ENCODE data around the gene GABBR1. TPM values are rescaled to one million over a fixed set of nuclear protein-coding genes. Genes with fewer than 3 reads are reported as not detected.
"Not testable (repeated sequence)": the region's sequence is repeated elsewhere in the genome, so short reads cannot be mapped to it uniquely, and the experiment has no call there.

The GABBR1 gene
- total RNA-seq, 1 experiment from 2014 or later, result 11.9 TPM

DNA sequence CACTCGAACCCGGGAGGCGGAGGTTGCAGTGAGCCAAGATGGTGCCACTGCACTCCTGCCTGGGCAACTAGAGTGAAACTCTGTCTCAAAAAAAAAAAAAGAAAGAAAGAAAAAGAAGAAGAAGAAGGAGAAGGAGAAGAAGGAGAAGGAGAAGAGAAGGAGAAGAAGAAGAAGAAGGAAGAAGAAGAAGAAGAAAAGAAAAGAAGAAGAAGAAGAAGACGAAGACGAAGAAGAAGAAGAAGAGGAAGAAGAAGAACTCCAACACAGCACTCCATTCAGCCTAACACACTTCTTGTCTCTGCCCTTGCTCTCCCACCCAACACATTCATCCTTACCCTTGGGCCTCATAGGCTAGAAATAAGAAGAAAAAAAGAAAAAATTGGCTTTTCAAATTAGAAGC, 41.0 kb upstream of the GABBR1 start:
- DNase-seq (ENCODE audit: low read depth, low spot score) (no peak), ATAC-seq (no peak)
- no peaks in the 10 kb centered on the region for H3K36me3 ChIP-seq (ENCODE audit: control insufficient read depth, insufficient read depth, low read length)
- TF ChIP-seq, protein P1, sequence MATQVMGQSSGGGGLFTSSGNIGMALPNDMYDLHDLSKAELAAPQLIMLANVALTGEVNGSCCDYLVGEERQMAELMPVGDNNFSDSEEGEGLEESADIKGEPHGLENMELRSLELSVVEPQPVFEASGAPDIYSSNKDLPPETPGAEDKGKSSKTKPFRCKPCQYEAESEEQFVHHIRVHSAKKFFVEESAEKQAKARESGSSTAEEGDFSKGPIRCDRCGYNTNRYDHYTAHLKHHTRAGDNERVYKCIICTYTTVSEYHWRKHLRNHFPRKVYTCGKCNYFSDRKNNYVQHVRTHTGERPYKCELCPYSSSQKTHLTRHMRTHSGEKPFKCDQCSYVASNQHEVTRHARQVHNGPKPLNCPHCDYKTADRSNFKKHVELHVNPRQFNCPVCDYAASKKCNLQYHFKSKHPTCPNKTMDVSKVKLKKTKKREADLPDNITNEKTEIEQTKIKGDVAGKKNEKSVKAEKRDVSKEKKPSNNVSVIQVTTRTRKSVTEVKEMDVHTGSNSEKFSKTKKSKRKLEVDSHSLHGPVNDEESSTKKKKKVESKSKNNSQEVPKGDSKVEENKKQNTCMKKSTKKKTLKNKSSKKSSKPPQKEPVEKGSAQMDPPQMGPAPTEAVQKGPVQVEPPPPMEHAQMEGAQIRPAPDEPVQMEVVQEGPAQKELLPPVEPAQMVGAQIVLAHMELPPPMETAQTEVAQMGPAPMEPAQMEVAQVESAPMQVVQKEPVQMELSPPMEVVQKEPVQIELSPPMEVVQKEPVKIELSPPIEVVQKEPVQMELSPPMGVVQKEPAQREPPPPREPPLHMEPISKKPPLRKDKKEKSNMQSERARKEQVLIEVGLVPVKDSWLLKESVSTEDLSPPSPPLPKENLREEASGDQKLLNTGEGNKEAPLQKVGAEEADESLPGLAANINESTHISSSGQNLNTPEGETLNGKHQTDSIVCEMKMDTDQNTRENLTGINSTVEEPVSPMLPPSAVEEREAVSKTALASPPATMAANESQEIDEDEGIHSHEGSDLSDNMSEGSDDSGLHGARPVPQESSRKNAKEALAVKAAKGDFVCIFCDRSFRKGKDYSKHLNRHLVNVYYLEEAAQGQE (IDR thresholded peaks at IDR 0.05; ENCODE audit: insufficient read depth in 1 of 2, low read depth in 2 of 2, low read length in 1 of 2), result no peak
- no peak for TF ChIP-seq TCF7L2 (IDR thresholded peaks at IDR 0.05; ENCODE audit: low read depth, low read length)
- ChIA-PET CTCF (no interaction called here), POLR2A (no interaction called here)
- H3K4me3 ChIP-seq (ENCODE audit: low read depth in 2 of 2, low read length in 2 of 2), result no peak overlapping the region
- BruUV-seq (replicated peaks), result no TSS peak
- H3K9me3 ChIP-seq (ENCODE audit: control insufficient read depth, insufficient read depth, low read depth, low read length), result no peaks in the 10 kb centered on the region
- in situ Hi-C loops (cut with HindIII; ENCODE audit: low pct_unique_long_range_greater_than_20kb, low sequenced_read_pairs), result no loop called here
- intact Hi-C loops (cut with micrococcal nuclease; ENCODE audit: unreplicated experiment), result no loop called here
- H3K27ac ChIP-seq (ENCODE audit: low read length), result no peak overlapping the region
- peaks cover 7% of the 10 kb centered on the region; the same call in 1 of the 2 replicates for H3K27me3 ChIP-seq (ENCODE audit: control insufficient read depth, insufficient read depth, low read length)
- no peaks in the 10 kb centered on the region; the same call in 1 of the 2 replicates for H3K4me1 ChIP-seq (ENCODE audit: control insufficient read depth, insufficient read depth, low read length)

DNA sequence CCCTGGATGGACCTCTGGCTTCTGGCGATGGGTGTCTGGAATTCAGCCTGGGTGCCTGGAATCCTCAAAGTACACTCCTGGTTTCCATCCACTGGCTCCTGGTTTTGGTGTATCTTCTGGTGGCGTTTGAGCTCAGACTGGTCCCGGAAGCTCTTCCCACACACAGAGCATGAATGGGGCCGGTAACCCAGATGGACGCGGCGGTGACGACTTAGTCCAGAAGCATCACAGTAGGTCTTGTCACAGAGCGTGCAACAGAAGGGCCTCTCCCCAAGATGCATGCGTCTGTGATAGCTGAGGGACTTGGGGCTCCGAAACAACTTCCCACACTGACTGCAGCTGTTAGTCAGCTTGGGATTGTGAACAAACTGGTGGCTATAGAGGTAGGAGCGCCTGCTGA, 40.2 kb upstream of the GABBR1 start:
- Histone ChIP-seq H3K27me3 (ENCODE audit: control insufficient read depth, insufficient read depth, low read length) (peaks cover 11% of the 10 kb centered on the region), H3K4me1 (ENCODE audit: control insufficient read depth, insufficient read depth, low read length) (no peaks in the 10 kb centered on the region; the same call in 1 of the 2 replicates), H3K4me3 (ENCODE audit: low read depth in 2 of 2, low read length in 2 of 2) (no peak overlapping the region), H3K36me3 (ENCODE audit: control insufficient read depth, insufficient read depth, low read length) (no peaks in the 10 kb centered on the region), H3K27ac (ENCODE audit: low read length) (no peak overlapping the region), H3K9me3 (ENCODE audit: control insufficient read depth, insufficient read depth, low read depth, low read length) (no peaks in the 10 kb centered on the region)
- TF ChIP-seq TCF7L2 (IDR thresholded peaks at IDR 0.05; ENCODE audit: low read depth, low read length) (no peak), SIN3A (IDR thresholded peaks at IDR 0.05; ENCODE audit: borderline replicate concordance, insufficient read depth, low read depth, low read length) (no peak), POLR2AphosphoS5 (IDR thresholded peaks at IDR 0.05; ENCODE audit: low read depth, low read length) (no peak)
- TF ChIP-seq, protein P1 (IDR thresholded peaks at IDR 0.05; ENCODE audit: insufficient read depth in 1 of 2, low read depth in 2 of 2, low read length in 1 of 2), result no peak
- TF ChIP-seq, protein P2, sequence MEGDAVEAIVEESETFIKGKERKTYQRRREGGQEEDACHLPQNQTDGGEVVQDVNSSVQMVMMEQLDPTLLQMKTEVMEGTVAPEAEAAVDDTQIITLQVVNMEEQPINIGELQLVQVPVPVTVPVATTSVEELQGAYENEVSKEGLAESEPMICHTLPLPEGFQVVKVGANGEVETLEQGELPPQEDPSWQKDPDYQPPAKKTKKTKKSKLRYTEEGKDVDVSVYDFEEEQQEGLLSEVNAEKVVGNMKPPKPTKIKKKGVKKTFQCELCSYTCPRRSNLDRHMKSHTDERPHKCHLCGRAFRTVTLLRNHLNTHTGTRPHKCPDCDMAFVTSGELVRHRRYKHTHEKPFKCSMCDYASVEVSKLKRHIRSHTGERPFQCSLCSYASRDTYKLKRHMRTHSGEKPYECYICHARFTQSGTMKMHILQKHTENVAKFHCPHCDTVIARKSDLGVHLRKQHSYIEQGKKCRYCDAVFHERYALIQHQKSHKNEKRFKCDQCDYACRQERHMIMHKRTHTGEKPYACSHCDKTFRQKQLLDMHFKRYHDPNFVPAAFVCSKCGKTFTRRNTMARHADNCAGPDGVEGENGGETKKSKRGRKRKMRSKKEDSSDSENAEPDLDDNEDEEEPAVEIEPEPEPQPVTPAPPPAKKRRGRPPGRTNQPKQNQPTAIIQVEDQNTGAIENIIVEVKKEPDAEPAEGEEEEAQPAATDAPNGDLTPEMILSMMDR (IDR thresholded peaks at IDR 0.05), result no peak
- DNase-seq (ENCODE audit: low read depth, low spot score) (no peak), ATAC-seq (no peak)
- no TSS peak for BruUV-seq (replicated peaks)
- in situ Hi-C loops (cut with HindIII; ENCODE audit: low pct_unique_long_range_greater_than_20kb, low sequenced_read_pairs) (no loop called here), intact Hi-C loops (cut with micrococcal nuclease; ENCODE audit: unreplicated experiment) (no loop called here)
- ChIA-PET POLR2A (no interaction called here), CTCF (no interaction called here)

DNA sequence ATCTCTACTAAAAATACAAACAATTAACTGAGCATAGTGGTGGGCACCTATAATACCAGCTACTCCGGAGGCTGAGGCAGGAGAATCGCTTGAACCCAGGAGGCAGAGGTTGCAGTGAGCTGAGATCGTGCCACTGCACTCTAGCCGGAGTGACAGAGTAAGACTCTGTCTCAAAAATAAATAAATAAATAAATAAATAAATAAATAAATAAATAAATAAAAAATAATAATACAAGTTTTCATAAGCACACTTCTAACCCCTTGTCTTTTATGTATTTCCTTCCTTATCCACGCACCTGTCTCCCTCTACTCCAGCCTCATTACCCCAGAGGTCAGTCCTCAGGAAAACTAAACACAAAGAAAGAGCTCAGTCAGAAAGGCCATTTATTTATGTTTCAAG, 39.1 kb upstream of the GABBR1 start:
- ATAC-seq; BruUV-seq (replicated peaks): not testable (repeated sequence)

More for the DNA sequence above, 39.1 kb upstream of the GABBR1 start:
- peaks cover 11% of the 10 kb centered on the region for H3K27me3 ChIP-seq (ENCODE audit: control insufficient read depth, insufficient read depth, low read length)
- in situ Hi-C loops (cut with HindIII; ENCODE audit: low pct_unique_long_range_greater_than_20kb, low sequenced_read_pairs); intact Hi-C loops (cut with micrococcal nuclease; ENCODE audit: unreplicated experiment); H3K36me3 ChIP-seq (ENCODE audit: control insufficient read depth, insufficient read depth, low read length); H3K4me1 ChIP-seq (ENCODE audit: control insufficient read depth, insufficient read depth, low read length); DNase-seq (ENCODE audit: low read depth, low spot score); H3K4me3 ChIP-seq (ENCODE audit: low read depth in 2 of 2, low read length in 2 of 2); H3K27ac ChIP-seq (ENCODE audit: low read length); H3K9me3 ChIP-seq (ENCODE audit: control insufficient read depth, insufficient read depth, low read depth, low read length); POLR2A ChIA-PET; CTCF ChIA-PET: not testable (repeated sequence)
